Measurements from ENCODE around the gene ZNF275. TPM values are rescaled to one million over a fixed set of nuclear protein-coding genes. Genes with fewer than 3 reads are reported as not detected.
A peak's percentile ranks its signal among the peaks of the same experiment; 100 is the strongest.

ZNF275 gene
- total and polyA plus RNA-seq, 2 donors from 2014 or later = 4.3 to 11.2 TPM

DNA sequence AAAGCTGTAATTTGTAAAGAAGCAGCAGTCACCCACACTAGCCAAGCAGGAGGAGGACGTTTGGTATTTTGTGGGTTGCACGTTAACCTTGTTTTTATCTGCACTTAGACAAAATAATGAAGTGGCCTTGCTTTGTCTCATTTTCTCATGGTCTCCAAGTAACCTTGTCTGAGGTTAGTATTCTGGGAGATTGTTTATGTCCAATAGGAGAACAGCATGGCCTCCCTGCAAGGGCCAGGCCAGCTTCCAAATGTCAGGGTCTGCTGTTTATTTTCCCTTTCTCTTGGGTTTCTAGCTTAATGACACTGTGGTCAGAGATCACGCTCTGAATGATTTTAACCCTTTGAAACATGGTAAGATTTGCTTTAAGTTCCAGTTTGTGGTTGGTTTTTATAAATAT lies 37.3 kb downstream of the ZNF275 start:
- TF ChIP-seq, protein P1, sequence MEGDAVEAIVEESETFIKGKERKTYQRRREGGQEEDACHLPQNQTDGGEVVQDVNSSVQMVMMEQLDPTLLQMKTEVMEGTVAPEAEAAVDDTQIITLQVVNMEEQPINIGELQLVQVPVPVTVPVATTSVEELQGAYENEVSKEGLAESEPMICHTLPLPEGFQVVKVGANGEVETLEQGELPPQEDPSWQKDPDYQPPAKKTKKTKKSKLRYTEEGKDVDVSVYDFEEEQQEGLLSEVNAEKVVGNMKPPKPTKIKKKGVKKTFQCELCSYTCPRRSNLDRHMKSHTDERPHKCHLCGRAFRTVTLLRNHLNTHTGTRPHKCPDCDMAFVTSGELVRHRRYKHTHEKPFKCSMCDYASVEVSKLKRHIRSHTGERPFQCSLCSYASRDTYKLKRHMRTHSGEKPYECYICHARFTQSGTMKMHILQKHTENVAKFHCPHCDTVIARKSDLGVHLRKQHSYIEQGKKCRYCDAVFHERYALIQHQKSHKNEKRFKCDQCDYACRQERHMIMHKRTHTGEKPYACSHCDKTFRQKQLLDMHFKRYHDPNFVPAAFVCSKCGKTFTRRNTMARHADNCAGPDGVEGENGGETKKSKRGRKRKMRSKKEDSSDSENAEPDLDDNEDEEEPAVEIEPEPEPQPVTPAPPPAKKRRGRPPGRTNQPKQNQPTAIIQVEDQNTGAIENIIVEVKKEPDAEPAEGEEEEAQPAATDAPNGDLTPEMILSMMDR (IDR thresholded peaks at IDR 0.05; ENCODE audit: borderline replicate concordance, extremely low read depth, insufficient read depth) = no peak
- H3K9me3 ChIP-seq (ENCODE audit: control insufficient read depth in 2 of 3, insufficient read depth in 1 of 3, low read length in 3 of 3) = no peaks in the 10 kb centered on the region

DNA sequence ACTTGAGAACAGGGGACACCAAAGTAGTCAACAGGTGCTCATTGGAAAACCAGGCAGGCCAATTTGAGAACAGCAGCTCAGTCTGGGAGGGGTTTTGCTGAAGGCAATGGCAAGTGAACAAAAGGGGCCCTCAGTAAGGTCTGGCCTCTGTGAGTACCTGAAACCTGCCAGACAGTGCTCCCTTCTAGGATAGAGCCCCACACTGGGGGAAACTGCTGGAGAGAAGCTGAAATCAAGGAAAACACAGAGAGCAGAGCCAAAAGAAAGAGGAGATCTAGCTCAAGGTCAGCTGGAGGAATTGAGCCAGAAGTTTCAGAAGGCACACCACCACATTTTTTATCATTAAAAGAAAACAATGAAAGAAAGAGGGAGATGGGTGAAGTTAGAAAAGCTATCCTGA lies 39.0 kb downstream of the ZNF275 start:
- H3K9ac ChIP-seq (ENCODE audit: low read length in 3 of 3) = no peak overlapping the region
- H3K27me3 ChIP-seq (ENCODE audit: control insufficient read depth, insufficient read depth, low read length) = no peaks in the 10 kb centered on the region
- intact Hi-C loops (cut with DNase I) = no loop called here
- DNase-seq (no peak), FAIRE-seq (no peak)
- no peaks in the 10 kb centered on the region for H3K4me1 ChIP-seq (ENCODE audit: control insufficient read depth in 2 of 3, insufficient read depth in 2 of 3, low read depth in 1 of 3, low read length in 3 of 3)
- TF ChIP-seq, protein P1 (IDR thresholded peaks at IDR 0.05; ENCODE audit: borderline replicate concordance, extremely low read depth, insufficient read depth) = no peak
- no peaks in the 10 kb centered on the region for H3K9me3 ChIP-seq (ENCODE audit: control insufficient read depth in 2 of 3, insufficient read depth in 1 of 3, low read length in 3 of 3)
- no peak overlapping the region for H3K4me3 ChIP-seq (ENCODE audit: low read length in 3 of 3)
- no peaks in the 10 kb centered on the region for H3K36me3 ChIP-seq (ENCODE audit: control insufficient read depth in 2 of 3, insufficient read depth in 3 of 3, low read length in 3 of 3)
- no peak overlapping the region for H3K27ac ChIP-seq (ENCODE audit: low read depth in 2 of 2, low read length in 2 of 2)

More for the DNA sequence above, 37.3 kb downstream of the ZNF275 start:
- Histone ChIP-seq H3K27me3 (ENCODE audit: control insufficient read depth, insufficient read depth, low read length) (no peaks in the 10 kb centered on the region), H3K4me3 (ENCODE audit: low read length in 3 of 3) (no peak overlapping the region), H3K4me1 (ENCODE audit: control insufficient read depth in 2 of 3, insufficient read depth in 2 of 3, low read depth in 1 of 3, low read length in 3 of 3) (no peaks in the 10 kb centered on the region), H3K27ac (ENCODE audit: low read depth in 2 of 2, low read length in 2 of 2) (no peak overlapping the region), H3K36me3 (ENCODE audit: control insufficient read depth in 2 of 3, insufficient read depth in 3 of 3, low read length in 3 of 3) (no peaks in the 10 kb centered on the region), H3K9ac (ENCODE audit: low read length in 3 of 3) (no peak overlapping the region)
- intact Hi-C loops (cut with DNase I) = no loop called here
- FAIRE-seq = no peak
- DNase-seq = peak in 2 of 5 donors; percentile 17 to 54

DNA sequence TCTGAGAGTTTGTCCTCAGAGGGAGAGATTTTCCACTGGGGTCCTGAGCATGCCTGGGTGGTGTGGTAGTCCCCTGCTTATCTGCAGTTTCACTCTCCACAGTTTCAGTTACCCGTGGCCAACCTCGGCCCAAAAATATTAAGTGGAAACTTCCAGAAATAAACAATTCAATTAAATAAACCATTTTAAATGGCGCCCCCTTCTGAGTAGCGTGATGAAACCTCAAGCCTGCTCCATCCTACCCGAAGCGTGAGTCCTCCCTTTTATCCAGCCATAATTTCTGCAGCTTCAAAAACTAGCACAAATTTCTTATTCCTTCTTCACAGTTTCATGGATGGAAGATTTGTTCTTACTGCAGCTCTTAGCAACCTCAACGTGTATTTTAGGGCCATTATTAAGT lies 40.5 kb downstream of the ZNF275 start:
- FAIRE-seq = no peak

More for the DNA sequence above, 40.5 kb downstream of the ZNF275 start:
- H3K9ac ChIP-seq (ENCODE audit: low read length in 3 of 3) = no peak overlapping the region
- intact Hi-C loops (cut with DNase I) = no loop called here
- no peaks in the 10 kb centered on the region for H3K27me3 ChIP-seq (ENCODE audit: control insufficient read depth, insufficient read depth, low read length)
- H3K36me3 ChIP-seq (ENCODE audit: control insufficient read depth in 2 of 3, insufficient read depth in 3 of 3, low read length in 3 of 3) = no peaks in the 10 kb centered on the region
- DNase-seq = no peak
- no peak overlapping the region for H3K27ac ChIP-seq (ENCODE audit: low read depth in 2 of 2, low read length in 2 of 2)
- no peaks in the 10 kb centered on the region for H3K4me1 ChIP-seq (ENCODE audit: control insufficient read depth in 2 of 3, insufficient read depth in 2 of 3, low read depth in 1 of 3, low read length in 3 of 3)
- TF ChIP-seq, protein P1 (IDR thresholded peaks at IDR 0.05; ENCODE audit: borderline replicate concordance, extremely low read depth, insufficient read depth) = no peak
- H3K9me3 ChIP-seq (ENCODE audit: control insufficient read depth in 2 of 3, insufficient read depth in 1 of 3, low read length in 3 of 3) = no peaks in the 10 kb centered on the region
- H3K4me3 ChIP-seq (ENCODE audit: low read length in 3 of 3) = no peak overlapping the region

All from kidney (tissue), 14 donors.